AG04449 (cell line): ENCODE results near the gene DDIT4.

ENCODE experiments used
- CTCF ChIA-PET: fragments of 350-600 bp; formaldehyde crosslinking; extraction: SDS; loops from one replicate; lab custom pipeline; 2021; ENCODE audit warnings: antibody characterized with exemption; lab: Yijun Ruan, JAX
- POLR2A ChIA-PET: fragments of 400-600, 350-600 bp; formaldehyde crosslinking; extraction: SDS; loops from one replicate; lab custom pipeline; 2020; ENCODE audit warnings: antibody characterized with exemption, inconsistent platforms; lab: Yijun Ruan, JAX
- DNase-seq: peaks from one replicate; pipeline ENCODE4 v3.0.0-alpha.2; 2010; ENCODE audit warnings: low read depth, low spot score
- H3K4me3 ChIP-seq: 2 replicates; pipeline ENCODE4 v1.5.1; 2011; ENCODE audit warnings: low read depth, mild to moderate bottlenecking, control low read depth, low read length
- CTCF ChIP-seq: IDR thresholded peaks from one replicate; pipeline ENCODE4 v1.5.1; 2011; ENCODE audit warnings: mild to moderate bottlenecking, moderate library complexity, low read length, control low read depth, inconsistent platforms; ENCODE audit not compliant: insufficient read depth; ENCODE audit errors: missing control alignments

DDIT4 gene

GRCh38 chr10:72322030-72322279, 48.2 kb downstream of the DDIT4 start:
- H3K4me3 ChIP-seq, result no peak overlapping the region
- DNase-seq, result no peak
- ChIA-PET POLR2A (interaction anchor here (0.7 to 4.6 kb wide), 3 partner anchors 10 to 48 kb away, joined by 4 to 106 read pairs (median 8); partner anchors contain the start of gene DDIT4), CTCF (interaction anchor here (0.8 to 2.8 kb wide), 12 partner anchors 9 to 273 kb away, joined by 3 to 20 read pairs (median 4); partner anchors contain the start of gene DDIT4)
- TF ChIP-seq CTCF, result no peak

- H3K4me3 ChIP-seq, result no peak overlapping the region
- TF ChIP-seq CTCF, result no peak
- CTCF ChIA-PET, result interaction anchor here (0.9 to 2.8 kb wide), 9 partner anchors 9 to 274 kb away, joined by 3 to 20 read pairs (median 3); partner anchors contain the start of gene DDIT4
- DNase-seq, result no peak
- POLR2A ChIA-PET, result interaction anchor here (0.7 to 4.6 kb wide), 3 partner anchors 9 to 48 kb away, joined by 4 to 106 read pairs (median 8); partner anchors contain the start of gene DDIT4
These were observed 48.7 kb downstream of the DDIT4 start for GRCh38 chr10:72322280-72323058.

GRCh38 chr10:72323108-72323749, 49.5 kb downstream of the DDIT4 start:
- TF ChIP-seq CTCF, result no peak
- POLR2A ChIA-PET, result no interaction called here
- no peak overlapping the region for H3K4me3 ChIP-seq
- CTCF ChIA-PET, result interaction anchor here (1.2 to 1.7 kb wide), 5 partner anchors 9 to 75 kb away, joined by 3 to 4 read pairs (median 4); no protein-coding TSS in a partner anchor
- DNase-seq, result no peak

- no peak for TF ChIP-seq CTCF
- no peak overlapping the region for H3K4me3 ChIP-seq
- POLR2A ChIA-PET, result no interaction called here
- no peak for DNase-seq
- CTCF ChIA-PET, result interaction anchor here (1.4 to 1.7 kb wide), 3 partner anchors 14 to 49 kb away, joined by 3 to 4 read pairs (median 4); no protein-coding TSS in a partner anchor
These were observed 50.1 kb downstream of the DDIT4 start for GRCh38 chr10:72323771-72324191.
